ENCODE results near the gene PARD3. TPM values are rescaled to one million over a fixed set of nuclear protein-coding genes. Genes with fewer than 3 reads are reported as not detected.

PARD3 gene
- total RNA-seq, 1 donor from 2014 or later, result 51.2 TPM

- no peak overlapping the region for H3K27ac Mint-ChIP-seq (ENCODE audit: unreplicated experiment)
- no peaks in the 10 kb centered on the region for H3K36me3 Mint-ChIP-seq (ENCODE audit: low read depth)
- H3K4me3 Mint-ChIP-seq, result no peak overlapping the region
- no peaks in the 10 kb centered on the region for H3K9me3 Mint-ChIP-seq
- H3K4me1 Mint-ChIP-seq, result no peaks in the 10 kb centered on the region
- TF ChIP-seq CTCF (conservative IDR thresholded peaks at IDR 0.05), result no peak
- no peak for DNase-seq (ENCODE audit: low read depth, low spot score)
- no peaks in the 10 kb centered on the region for H3K27me3 Mint-ChIP-seq (ENCODE audit: low read depth)
Measured at GRCh38 chr10:34464591-34464990, 350.5 kb downstream of the PARD3 start.

GRCh38 chr10:34464000-34464399, 351.1 kb downstream of the PARD3 start:
- TF ChIP-seq CTCF (conservative IDR thresholded peaks at IDR 0.05), result no peak
- Mint-ChIP-seq H3K27me3 (ENCODE audit: low read depth) (no peaks in the 10 kb centered on the region), H3K27ac (ENCODE audit: unreplicated experiment) (no peak overlapping the region), H3K4me3 (no peak overlapping the region), H3K9me3 (no peaks in the 10 kb centered on the region), H3K36me3 (ENCODE audit: low read depth) (no peaks in the 10 kb centered on the region), H3K4me1 (no peaks in the 10 kb centered on the region)
- no peak for DNase-seq (ENCODE audit: low read depth, low spot score)

GRCh38 chr10:34462993-34463392, 352.1 kb downstream of the PARD3 start:
- Mint-ChIP-seq H3K9me3 (no peaks in the 10 kb centered on the region), H3K4me1 (no peaks in the 10 kb centered on the region), H3K27me3 (ENCODE audit: low read depth) (no peaks in the 10 kb centered on the region), H3K4me3 (no peak overlapping the region), H3K36me3 (ENCODE audit: low read depth) (peaks cover 3% of the 10 kb centered on the region), H3K27ac (ENCODE audit: unreplicated experiment) (no peak overlapping the region)
- DNase-seq (ENCODE audit: low read depth, low spot score), result no peak
- TF ChIP-seq CTCF (conservative IDR thresholded peaks at IDR 0.05), result no peak

DNA sequence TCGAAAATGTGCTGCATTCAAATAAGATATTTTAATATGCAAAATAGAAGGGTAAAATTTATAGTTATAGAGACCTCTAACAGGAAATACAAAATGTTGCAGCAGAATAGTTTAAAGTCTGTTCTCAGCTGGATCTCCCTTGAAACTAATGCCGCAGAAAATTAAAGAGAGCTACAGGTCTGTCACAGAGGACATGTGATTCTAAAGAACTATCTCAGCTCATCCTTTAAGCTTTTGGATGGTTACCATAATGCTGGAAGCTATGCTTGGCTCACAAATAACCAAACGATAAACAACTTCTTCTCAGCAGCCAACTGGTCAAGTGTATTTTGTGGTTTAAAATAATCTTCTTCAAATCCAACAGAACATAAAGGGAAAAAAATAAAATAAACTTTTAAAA, 353.0 kb downstream of the PARD3 start:
- no peaks in the 10 kb centered on the region for H3K4me1 Mint-ChIP-seq
- no peaks in the 10 kb centered on the region for H3K9me3 Mint-ChIP-seq
- H3K27ac Mint-ChIP-seq (ENCODE audit: unreplicated experiment), result no peak overlapping the region
- TF ChIP-seq CTCF (conservative IDR thresholded peaks at IDR 0.05), result no peak
- DNase-seq (ENCODE audit: low read depth, low spot score), result no peak
- H3K36me3 Mint-ChIP-seq (ENCODE audit: low read depth), result peaks cover 5% of the 10 kb centered on the region
- no peak overlapping the region for H3K4me3 Mint-ChIP-seq
- no peaks in the 10 kb centered on the region for H3K27me3 Mint-ChIP-seq (ENCODE audit: low read depth)

DNA sequence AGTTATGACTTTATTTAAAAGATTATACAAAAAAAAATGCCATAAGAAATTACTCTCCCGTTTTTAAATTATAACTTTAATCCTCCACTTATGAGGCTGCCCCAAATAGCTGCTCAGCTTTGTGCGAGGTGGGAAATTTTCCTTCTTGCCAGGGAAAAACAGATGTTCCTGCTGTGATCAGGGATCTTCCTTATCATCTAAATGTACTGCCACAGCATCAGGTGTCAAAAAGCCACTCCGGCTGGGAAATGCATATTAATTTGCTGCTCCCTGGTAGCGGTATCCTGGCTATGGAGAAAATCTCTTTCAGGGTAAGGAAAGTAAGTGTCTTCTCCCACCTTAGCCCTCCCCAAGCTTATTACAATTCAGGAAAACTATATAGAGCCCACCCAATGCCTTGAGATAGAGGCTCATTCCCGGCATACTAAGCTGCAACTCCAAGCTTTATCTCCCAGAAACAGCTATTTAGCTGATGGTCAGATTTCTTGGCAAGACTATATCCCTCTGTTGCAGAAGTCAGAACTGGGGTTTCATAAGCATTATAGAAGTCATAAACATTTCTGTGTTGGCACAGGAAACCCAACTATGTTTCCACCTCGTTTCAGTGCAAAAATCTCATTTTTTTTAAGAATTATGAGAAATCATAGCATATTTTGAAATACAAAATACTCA, 360.4 kb downstream of the PARD3 start:
- DNase-seq (ENCODE audit: low read depth, low spot score), result no peak
- H3K4me3 Mint-ChIP-seq, result no peak overlapping the region
- H3K4me1 Mint-ChIP-seq, result no peaks in the 10 kb centered on the region
- TF ChIP-seq CTCF (conservative IDR thresholded peaks at IDR 0.05), result no peak
- H3K36me3 Mint-ChIP-seq (ENCODE audit: low read depth), result peaks cover 6% of the 10 kb centered on the region
- no peaks in the 10 kb centered on the region for H3K9me3 Mint-ChIP-seq
- no peaks in the 10 kb centered on the region for H3K27me3 Mint-ChIP-seq (ENCODE audit: low read depth)
- H3K27ac Mint-ChIP-seq (ENCODE audit: unreplicated experiment), result no peak overlapping the region

Data from neural crest cell (in vitro differentiated cells).